CD4-positive, CD25-positive, alpha-beta regulatory T cell (primary cell): Measurements from ENCODE around the gene NNMT. TPM values are rescaled to one million over a fixed set of nuclear protein-coding genes. Genes with fewer than 3 reads are reported as not detected.

Experiments used
- ATAC-seq, 2 donors: fragments of 150-1000 bp; cut with Tn5 transposase; one replicate each; pipeline ENCODE4 v1.10.0; 2021; ENCODE audit warnings: low read depth in 2 of 2, moderate number of reproducible peaks in 2 of 2, moderate library complexity in 1 of 2
- DNase-seq, 3 donors: peaks; one replicate each; pipeline versions ENCODE4 v3.0.0 to v3.0.0-alpha.2; 2012 to 2022; ENCODE audit warnings: mixed read lengths in 1 of 3
- H3K27ac ChIP-seq: one replicate; pipeline ENCODE4 v1.7.0; 2013; ENCODE audit warnings: mild to moderate bottlenecking, low read length; ENCODE audit not compliant: insufficient read depth, poor library complexity, severe bottlenecking
- H3K27me3 ChIP-seq: one replicate; pipeline ENCODE4 v1.7.0; 2013; ENCODE audit warnings: low read length; ENCODE audit not compliant: control insufficient read depth, insufficient read depth
- H3K36me3 ChIP-seq: one replicate; pipeline ENCODE4 v1.7.0; 2013; ENCODE audit warnings: mild to moderate bottlenecking, low read length, moderate library complexity; ENCODE audit not compliant: control insufficient read depth, insufficient read depth
- H3K4me1 ChIP-seq: 2 replicates; pipeline ENCODE4 v1.7.0; 2013; ENCODE audit warnings: mild to moderate bottlenecking, low read length; ENCODE audit not compliant: insufficient read depth, control insufficient read depth, poor library complexity, severe bottlenecking
- H3K4me3 ChIP-seq: one replicate; pipeline ENCODE4 v1.7.0; 2013; ENCODE audit warnings: low read depth, mild to moderate bottlenecking, low read length, moderate library complexity
- H3K9me3 ChIP-seq, 2 experiments: 1 replicate in 1 of 2; 2 replicates in 1 of 2; pipeline ENCODE4 v1.7.0; 2013; ENCODE audit warnings: low read length in 2 of 2, mild to moderate bottlenecking in 1 of 2, moderate library complexity in 1 of 2; ENCODE audit not compliant: control insufficient read depth in 2 of 2
- H3K27ac Mint-ChIP-seq, 3 donors: one replicate each; pipeline ENCODE4 v1.8.0; 2020 to 2022; ENCODE audit warnings: mild to moderate bottlenecking in 3 of 3, mixed read lengths in 3 of 3, moderate library complexity in 2 of 3
- H3K27me3 Mint-ChIP-seq: one replicate; pipeline ENCODE4 v1.8.0; 2022; ENCODE audit warnings: mild to moderate bottlenecking, mixed read lengths
- H3K36me3 Mint-ChIP-seq: one replicate; pipeline ENCODE4 v1.8.0; 2020; ENCODE audit warnings: mixed read lengths
- H3K4me1 Mint-ChIP-seq, 4 donors: one replicate each; pipeline ENCODE4 v1.8.0; 2020 to 2022; ENCODE audit warnings: mixed read lengths in 4 of 4, mild to moderate bottlenecking in 1 of 4
- H3K4me3 Mint-ChIP-seq, 4 donors: one replicate each; pipeline ENCODE4 v1.8.0; 2020 to 2022; ENCODE audit warnings: mild to moderate bottlenecking in 4 of 4, mixed read lengths in 4 of 4, moderate library complexity in 3 of 4
- H3K9me3 Mint-ChIP-seq, 7 donors: one replicate each; pipeline ENCODE4 v1.8.0; 2020 to 2022; ENCODE audit warnings: mixed read lengths in 7 of 7, mild to moderate bottlenecking in 3 of 7, moderate library complexity in 2 of 7
- polyA plus RNA-seq, 4 donors: library from polyadenylated mRNA; unstranded; fragments of 300-500 nt; fragmentation: Illumina TruSeq; gene quantifications; one replicate each; pipeline ENCODE4 v1.2.3, GENCODE V29; 2021
- total RNA-seq: library from RNA; stranded (reverse); gene quantifications from one replicate; pipeline ENCODE4 v1.2.3, GENCODE V29; 2022

Gene NNMT
- total RNA-seq (not detected), polyA plus RNA-seq (not detected)

- H3K27ac ChIP-seq: no peak within 1 kb of the TSS
- no peak for DNase-seq
- no peak for ATAC-seq
- H3K27me3 ChIP-seq: peaks cover 5% of the 10 kb centered on the region
- H3K4me1 ChIP-seq: no peaks in the 10 kb centered on the region
- H3K9me3 ChIP-seq: peaks cover 0 to 6% of the 10 kb centered on the region in 2 experiments
- no peak within 1 kb of the TSS for H3K4me3 ChIP-seq
- Mint-ChIP-seq H3K4me1 (peaks cover 0 to 2% (median 0%) of the 10 kb centered on the region in 4 donors), H3K27me3 (peaks cover under 1% of the 10 kb centered on the region), H3K27ac (no peak within 1 kb of the TSS), H3K36me3 (no peaks in the 10 kb centered on the region), H3K9me3 (peaks cover 0 to 13% (median 2%) of the 10 kb centered on the region in 7 donors), H3K4me3 (no peak within 1 kb of the TSS)
- H3K36me3 ChIP-seq: no peaks in the 10 kb centered on the region
Observed at GRCh38 chr11:114295676-114296604, at the start of gene NNMT. Gene NNMT (plus strand): TSS chr11:114296399. CDS start chr11:114296557, 158 bp downstream.

GRCh38 chr11:114247070-114247789 is 49.0 kb upstream of the NNMT start:
- no peak for ATAC-seq

GRCh38 chr11:114250180-114250579 is 46.0 kb upstream of the NNMT start:
- Histone ChIP-seq H3K4me3 (no peak overlapping the region), H3K27me3 (no peaks in the 10 kb centered on the region), H3K36me3 (no peaks in the 10 kb centered on the region), H3K9me3 (no peaks in the 10 kb centered on the region), H3K27ac (no peak overlapping the region), H3K4me1 (no peaks in the 10 kb centered on the region)
- Mint-ChIP-seq H3K27me3 (no peaks in the 10 kb centered on the region), H3K27ac (peak overlapping the region in 1 of 3 donors; percentile 59), H3K9me3 (peaks cover 0 to 2% (median 0%) of the 10 kb centered on the region in 7 donors), H3K36me3 (no peaks in the 10 kb centered on the region), H3K4me1 (peaks cover 0 to 6% (median 0%) of the 10 kb centered on the region in 4 donors), H3K4me3 (no peak overlapping the region)
- ATAC-seq (no peak), DNase-seq (no peak)

More at GRCh38 chr11:114247070-114247789, 49.0 kb upstream of the NNMT start:
- H3K36me3 Mint-ChIP-seq: peaks cover 3% of the 10 kb centered on the region
- H3K27me3 Mint-ChIP-seq: peaks cover 5% of the 10 kb centered on the region
- no peaks in the 10 kb centered on the region for H3K4me1 ChIP-seq
- no peak for DNase-seq
- no peak overlapping the region for H3K4me3 Mint-ChIP-seq
- no peak overlapping the region for H3K4me3 ChIP-seq
- H3K9me3 Mint-ChIP-seq: peaks cover 0 to 2% (median 0%) of the 10 kb centered on the region in 7 donors
- no peak overlapping the region for H3K27ac Mint-ChIP-seq
- H3K27ac ChIP-seq: no peak overlapping the region
- peaks cover 0 to 6% (median 0%) of the 10 kb centered on the region in 4 donors for H3K4me1 Mint-ChIP-seq
- H3K9me3 ChIP-seq: no peaks in the 10 kb centered on the region
- no peaks in the 10 kb centered on the region for H3K36me3 ChIP-seq
- H3K27me3 ChIP-seq: no peaks in the 10 kb centered on the region

- Mint-ChIP-seq H3K9me3 (no peaks in the 10 kb centered on the region), H3K27ac (peak overlapping the region in 1 of 3 donors; percentile 34), H3K4me3 (no peak overlapping the region), H3K4me1 (peaks cover 0 to 6% (median 0%) of the 10 kb centered on the region in 4 donors), H3K27me3 (no peaks in the 10 kb centered on the region), H3K36me3 (no peaks in the 10 kb centered on the region)
- DNase-seq (no peak), ATAC-seq (no peak)
- H3K27me3 ChIP-seq: no peaks in the 10 kb centered on the region
- no peaks in the 10 kb centered on the region for H3K9me3 ChIP-seq
- no peak overlapping the region for H3K27ac ChIP-seq
- no peaks in the 10 kb centered on the region for H3K4me1 ChIP-seq
- no peak overlapping the region for H3K4me3 ChIP-seq
- H3K36me3 ChIP-seq: no peaks in the 10 kb centered on the region
Observed at GRCh38 chr11:114250993-114251814, 45.0 kb upstream of the NNMT start.

GRCh38 chr11:114251815-114252337 is 44.3 kb upstream of the NNMT start:
- DNase-seq: no peak
- no peak for ATAC-seq
- Histone ChIP-seq H3K4me1 (no peaks in the 10 kb centered on the region), H3K4me3 (no peak overlapping the region), H3K27me3 (no peaks in the 10 kb centered on the region), H3K27ac (no peak overlapping the region), H3K36me3 (no peaks in the 10 kb centered on the region), H3K9me3 (no peaks in the 10 kb centered on the region)
- no peak overlapping the region for H3K27ac Mint-ChIP-seq
- no peaks in the 10 kb centered on the region for H3K9me3 Mint-ChIP-seq
- H3K4me1 Mint-ChIP-seq: peaks cover 0 to under 1% (median 0%) of the 10 kb centered on the region in 4 donors
- H3K36me3 Mint-ChIP-seq: no peaks in the 10 kb centered on the region
- H3K4me3 Mint-ChIP-seq: no peak overlapping the region
- no peaks in the 10 kb centered on the region for H3K27me3 Mint-ChIP-seq

GRCh38 chr11:114252767-114253166 is 43.4 kb upstream of the NNMT start:
- H3K4me1 ChIP-seq: no peaks in the 10 kb centered on the region
- no peak overlapping the region for H3K4me3 ChIP-seq
- Mint-ChIP-seq H3K36me3 (no peaks in the 10 kb centered on the region), H3K4me3 (no peak overlapping the region), H3K9me3 (no peaks in the 10 kb centered on the region), H3K27ac (peak overlapping the region in 1 of 3 donors; percentile 2), H3K27me3 (no peaks in the 10 kb centered on the region), H3K4me1 (no peaks in the 10 kb centered on the region)
- H3K27me3 ChIP-seq: no peaks in the 10 kb centered on the region
- H3K27ac ChIP-seq: no peak overlapping the region
- no peaks in the 10 kb centered on the region for H3K36me3 ChIP-seq
- no peak for ATAC-seq
- no peaks in the 10 kb centered on the region for H3K9me3 ChIP-seq
- DNase-seq: no peak

GRCh38 chr11:114253771-114254170 is 42.4 kb upstream of the NNMT start:
- Histone ChIP-seq H3K27me3 (no peaks in the 10 kb centered on the region), H3K36me3 (no peaks in the 10 kb centered on the region), H3K4me3 (no peak overlapping the region), H3K27ac (no peak overlapping the region), H3K4me1 (no peaks in the 10 kb centered on the region), H3K9me3 (no peaks in the 10 kb centered on the region)
- peak overlapping the region in 2 of 3 donors; percentile 27 to 52 for H3K27ac Mint-ChIP-seq
- DNase-seq: no peak
- no peak overlapping the region for H3K4me3 Mint-ChIP-seq
- no peaks in the 10 kb centered on the region for H3K27me3 Mint-ChIP-seq
- peaks cover 0 to 2% (median 0%) of the 10 kb centered on the region in 4 donors for H3K4me1 Mint-ChIP-seq
- no peak for ATAC-seq
- no peaks in the 10 kb centered on the region for H3K36me3 Mint-ChIP-seq
- H3K9me3 Mint-ChIP-seq: no peaks in the 10 kb centered on the region
